ENCODE data around the gene CCDC172. TPM values are rescaled to one million over a fixed set of nuclear protein-coding genes. Genes with fewer than 3 reads are reported as not detected.

The CCDC172 gene
- total and polyA plus RNA-seq, 2 donors (not counting 1 experiment from before 2014, with no cell fraction given) = not detected

DNA sequence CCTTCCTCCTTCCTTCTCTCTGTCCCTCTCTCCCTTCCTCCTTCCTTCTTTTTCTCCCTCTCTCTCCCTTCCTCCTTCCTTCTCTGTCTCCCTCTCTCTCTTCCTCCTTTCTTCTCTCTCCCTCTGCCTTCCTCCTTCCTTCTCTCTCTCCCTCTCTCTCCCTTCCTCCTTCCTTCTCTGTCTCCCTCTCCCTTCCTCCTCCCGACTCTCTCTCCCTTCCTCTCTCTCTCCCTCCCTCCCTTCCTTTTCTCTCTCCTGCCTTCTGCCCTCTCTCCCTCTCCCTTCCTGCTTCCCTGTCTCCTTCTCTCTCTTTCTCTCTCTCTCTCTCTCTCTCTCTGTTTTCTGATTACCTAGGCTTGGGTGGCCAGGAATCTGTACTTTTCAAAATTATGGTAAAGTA is 34.6 kb upstream of the CCDC172 start:
- Histone ChIP-seq H2AFZ (ENCODE audit: insufficient read depth, low read depth, low read length, poor library complexity, severe bottlenecking) (no peak overlapping the region), H3K27me3 (replicated peaks in 1 of 4; ENCODE audit: control extremely low read depth in 1 of 4, control insufficient read depth in 3 of 4, insufficient read depth in 4 of 4, low read length in 3 of 4) (peaks cover 0 to 1% (median 0%) of the 10 kb centered on the region in 4 experiments), H3K9me3 (ENCODE audit: control extremely low read depth in 1 of 3, control insufficient read depth in 2 of 3, insufficient read depth in 1 of 3, low read length in 2 of 3) (no peaks in the 10 kb centered on the region), H3K27ac (ENCODE audit: low read length in 2 of 2) (no peak overlapping the region), H3K4me3 (ENCODE audit: control extremely low read depth in 1 of 5, extremely low read depth in 1 of 5, insufficient read depth in 1 of 5, low read depth in 2 of 5, low read length in 4 of 5) (no peak overlapping the region), H3K4me2 (replicated peaks; ENCODE audit: low read depth, low read length, poor library complexity, severe bottlenecking) (no peak overlapping the region), H4K20me1 (ENCODE audit: control insufficient read depth, insufficient read depth, low read length, poor library complexity, severe bottlenecking) (no peaks in the 10 kb centered on the region), H3K4me1 (ENCODE audit: control insufficient read depth in 2 of 2, insufficient read depth in 2 of 2, low read length in 2 of 2) (no peaks in the 10 kb centered on the region), H3K36me3 (replicated peaks in 1 of 2; ENCODE audit: control extremely low read depth in 1 of 2, control insufficient read depth in 1 of 2, extremely low read depth in 1 of 2, insufficient read depth in 2 of 2, low read length in 1 of 2) (no peaks in the 10 kb centered on the region), H3K9ac (ENCODE audit: low read length) (no peak overlapping the region), H3K79me2 (ENCODE audit: control insufficient read depth, insufficient read depth, low read length) (no peaks in the 10 kb centered on the region)
- Mint-ChIP-seq H3K27me3 (peaks cover 2% of the 10 kb centered on the region), H3K4me1 (no peaks in the 10 kb centered on the region), H3K4me3 (no peak overlapping the region), H3K9me3 (ENCODE audit: insufficient read depth) (no peaks in the 10 kb centered on the region), H3K27ac (no peak overlapping the region)
- POLR2A ChIA-PET = no interaction called here
- ATAC-seq (ENCODE audit: low read depth) (no peak), DNase-seq (no peak)
- TF ChIP-seq, protein P1, sequence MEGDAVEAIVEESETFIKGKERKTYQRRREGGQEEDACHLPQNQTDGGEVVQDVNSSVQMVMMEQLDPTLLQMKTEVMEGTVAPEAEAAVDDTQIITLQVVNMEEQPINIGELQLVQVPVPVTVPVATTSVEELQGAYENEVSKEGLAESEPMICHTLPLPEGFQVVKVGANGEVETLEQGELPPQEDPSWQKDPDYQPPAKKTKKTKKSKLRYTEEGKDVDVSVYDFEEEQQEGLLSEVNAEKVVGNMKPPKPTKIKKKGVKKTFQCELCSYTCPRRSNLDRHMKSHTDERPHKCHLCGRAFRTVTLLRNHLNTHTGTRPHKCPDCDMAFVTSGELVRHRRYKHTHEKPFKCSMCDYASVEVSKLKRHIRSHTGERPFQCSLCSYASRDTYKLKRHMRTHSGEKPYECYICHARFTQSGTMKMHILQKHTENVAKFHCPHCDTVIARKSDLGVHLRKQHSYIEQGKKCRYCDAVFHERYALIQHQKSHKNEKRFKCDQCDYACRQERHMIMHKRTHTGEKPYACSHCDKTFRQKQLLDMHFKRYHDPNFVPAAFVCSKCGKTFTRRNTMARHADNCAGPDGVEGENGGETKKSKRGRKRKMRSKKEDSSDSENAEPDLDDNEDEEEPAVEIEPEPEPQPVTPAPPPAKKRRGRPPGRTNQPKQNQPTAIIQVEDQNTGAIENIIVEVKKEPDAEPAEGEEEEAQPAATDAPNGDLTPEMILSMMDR (IDR thresholded peaks at IDR 0.05) = no peak
- no peak for TF ChIP-seq EZH2 (IDR thresholded peaks at IDR 0.05; ENCODE audit: borderline replicate concordance, insufficient read depth, low read depth, low read length, poor library complexity, severe bottlenecking)
- intact Hi-C loops (cut with micrococcal nuclease) = no loop called here
- CTCF ChIA-PET = no interaction called here
- WGBS (ENCODE audit: insufficient coverage) = 20% methylated on average over 1 of the region's 1 CpG

DNA sequence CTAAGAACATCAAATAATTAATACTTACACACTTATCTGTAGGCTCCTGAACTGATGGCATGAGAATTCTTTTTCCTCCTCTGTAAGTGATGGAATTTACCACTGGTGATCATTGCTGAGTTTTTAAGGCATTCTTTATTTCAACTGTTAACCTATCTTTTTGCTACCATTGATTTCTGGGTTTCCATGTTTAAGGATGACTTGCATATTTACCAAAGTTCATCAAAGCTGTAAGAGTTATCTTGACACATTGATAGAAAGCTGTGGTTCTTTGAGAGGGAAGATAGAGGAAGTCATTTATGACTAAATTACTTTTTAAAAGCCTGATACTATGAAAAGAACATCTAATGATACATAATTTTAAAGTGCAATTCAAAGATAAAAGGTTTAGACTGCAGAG is 31.8 kb upstream of the CCDC172 start:
- Histone ChIP-seq H2AFZ (ENCODE audit: insufficient read depth, low read depth, low read length, poor library complexity, severe bottlenecking) (no peak overlapping the region), H4K20me1 (ENCODE audit: control insufficient read depth, insufficient read depth, low read length, poor library complexity, severe bottlenecking) (no peaks in the 10 kb centered on the region), H3K27me3 (replicated peaks in 1 of 4; ENCODE audit: control extremely low read depth in 1 of 4, control insufficient read depth in 3 of 4, insufficient read depth in 4 of 4, low read length in 3 of 4) (peaks cover 0 to 2% (median 0%) of the 10 kb centered on the region in 4 experiments), H3K4me2 (replicated peaks; ENCODE audit: low read depth, low read length, poor library complexity, severe bottlenecking) (no peak overlapping the region), H3K36me3 (replicated peaks in 1 of 2; ENCODE audit: control extremely low read depth in 1 of 2, control insufficient read depth in 1 of 2, extremely low read depth in 1 of 2, insufficient read depth in 2 of 2, low read length in 1 of 2) (no peaks in the 10 kb centered on the region), H3K27ac (ENCODE audit: low read length in 2 of 2) (no peak overlapping the region), H3K9me3 (ENCODE audit: control extremely low read depth in 1 of 3, control insufficient read depth in 2 of 3, insufficient read depth in 1 of 3, low read length in 2 of 3) (no peaks in the 10 kb centered on the region), H3K4me3 (ENCODE audit: control extremely low read depth in 1 of 5, extremely low read depth in 1 of 5, insufficient read depth in 1 of 5, low read depth in 2 of 5, low read length in 4 of 5) (no peak overlapping the region), H3K9ac (ENCODE audit: low read length) (no peak overlapping the region), H3K4me1 (ENCODE audit: control insufficient read depth in 2 of 2, insufficient read depth in 2 of 2, low read length in 2 of 2) (no peaks in the 10 kb centered on the region), H3K79me2 (ENCODE audit: control insufficient read depth, insufficient read depth, low read length) (no peaks in the 10 kb centered on the region)
- ATAC-seq (ENCODE audit: low read depth) (no peak), DNase-seq (no peak)
- TF ChIP-seq, protein P1 (IDR thresholded peaks at IDR 0.05) = no peak
- no peak for TF ChIP-seq EZH2 (IDR thresholded peaks at IDR 0.05; ENCODE audit: borderline replicate concordance, insufficient read depth, low read depth, low read length, poor library complexity, severe bottlenecking)
- H3K9me3 Mint-ChIP-seq (ENCODE audit: insufficient read depth) = no peaks in the 10 kb centered on the region
- intact Hi-C loops (cut with micrococcal nuclease) = no loop called here
- H3K4me3 Mint-ChIP-seq = no peak overlapping the region
- CTCF ChIA-PET = no interaction called here
- no peak overlapping the region for H3K27ac Mint-ChIP-seq
- no peaks in the 10 kb centered on the region for H3K27me3 Mint-ChIP-seq
- POLR2A ChIA-PET = no interaction called here
- H3K4me1 Mint-ChIP-seq = no peaks in the 10 kb centered on the region
